Right forelimb (tissue), 1 donor: ENCODE results near the gene IRF6.

Source experiments
- DNase-seq: peaks from one replicate; pipeline ENCODE4 v3.0.0-alpha.2; 2018

The IRF6 gene

GRCh38 chr1:209786146-209786545 lies 19.8 kb downstream of the IRF6 start:
- no peak for DNase-seq

GRCh38 chr1:209785592-209785991 lies 20.4 kb downstream of the IRF6 start:
- no peak for DNase-seq

GRCh38 chr1:209784265-209785169 lies 21.4 kb downstream of the IRF6 start, which contains the start of gene C1orf74:
Gene C1orf74 (minus strand): TSS chr1:209784559. CDS start chr1:209783634, 925 bp downstream.
- DNase-seq, result peak; percentile 100

GRCh38 chr1:209783386-209783785 lies 22.6 kb downstream of the IRF6 start:
- DNase-seq, result no peak

GRCh38 chr1:209780268-209780667 lies 25.7 kb downstream of the IRF6 start:
- no peak for DNase-seq

- DNase-seq, result no peak
Observed at GRCh38 chr1:209778102-209778501, 27.8 kb downstream of the IRF6 start.

- DNase-seq, result no peak
Observed at GRCh38 chr1:209777587-209777986, 28.4 kb downstream of the IRF6 start.

- DNase-seq, result no peak
Observed at GRCh38 chr1:209775678-209776077, 30.3 kb downstream of the IRF6 start.

- no peak for DNase-seq
Observed at GRCh38 chr1:209774592-209774991, 31.4 kb downstream of the IRF6 start.

- no peak for DNase-seq
Observed at GRCh38 chr1:209772126-209772525, 33.8 kb downstream of the IRF6 start.

- DNase-seq, result no peak
Observed at GRCh38 chr1:209770636-209771415, 35.1 kb downstream of the IRF6 start.

GRCh38 chr1:209769971-209770370 lies 36.0 kb downstream of the IRF6 start:
- DNase-seq, result no peak

- DNase-seq, result peak; percentile 57
Observed at GRCh38 chr1:209769171-209769904, 36.6 kb downstream of the IRF6 start.

- DNase-seq, result no peak
Observed at GRCh38 chr1:209768354-209768774, 37.6 kb downstream of the IRF6 start.

- DNase-seq, result no peak
Observed at GRCh38 chr1:209767706-209768105, 38.2 kb downstream of the IRF6 start.

- DNase-seq, result no peak
Observed at GRCh38 chr1:209767096-209767495, 38.8 kb downstream of the IRF6 start.

GRCh38 chr1:209766051-209766450 lies 39.9 kb downstream of the IRF6 start:
- DNase-seq, result no peak

- no peak for DNase-seq
Observed at GRCh38 chr1:209761011-209761635, 44.8 kb downstream of the IRF6 start.

GRCh38 chr1:209759829-209760359 lies 46.0 kb downstream of the IRF6 start:
- DNase-seq, result no peak

- no peak for DNase-seq
Observed at GRCh38 chr1:209758400-209758799, 47.5 kb downstream of the IRF6 start.

GRCh38 chr1:209756615-209757445 lies 49.1 kb downstream of the IRF6 start:
- DNase-seq, result no peak
